Caco-2 (cell line): ENCODE data around the gene PRR33. TPM values are rescaled to one million over a fixed set of nuclear protein-coding genes. Genes with fewer than 3 reads are reported as not detected.
A peak's percentile ranks its signal among the peaks of the same experiment; 100 is the strongest.

Experiments
- BruUV-seq: library from RNA; stranded (reverse); fragments of 400-500 nt; replicated peaks from 2 replicates; lab custom pipeline; 2021; lab: Mats Ljungman, UMichigan
- CTCF ChIA-PET: fragments of 300-600 bp; sonication (Branson Sonifier 250); formaldehyde crosslinking; loops from one replicate; lab custom pipeline; 2022; ENCODE audit warnings: antibody characterized with exemption; lab: Charles Lee
- POLR2A ChIA-PET: fragments of 300-600 bp; sonication (Branson Sonifier 250); formaldehyde crosslinking; loops from one replicate; lab custom pipeline; 2022; ENCODE audit warnings: antibody characterized with exemption; lab: Charles Lee
- DNase-seq, 2 experiments: peaks; one replicate each; pipeline versions ENCODE4 v3.0.0 to v3.0.0-alpha.2; 2020 to 2022
- H3K27me3 ChIP-seq: replicated peaks from 2 replicates; pipeline ENCODE4 v1.6.0; 2011; ENCODE audit warnings: low read length; ENCODE audit not compliant: control insufficient read depth, insufficient read depth
- H3K36me3 ChIP-seq: 2 replicates; pipeline ENCODE4 v1.5.1; 2011; ENCODE audit warnings: low read length; ENCODE audit not compliant: control insufficient read depth, insufficient read depth
- H3K4me1 ChIP-seq: fragments of 250-450 bp; sonication (Bioruptor Pico); 2 replicates; pipeline ENCODE4 v1.5.1; 2020; ENCODE audit warnings: mild to moderate bottlenecking
- H3K4me3 ChIP-seq: 2 replicates; pipeline ENCODE4 v1.5.1; 2011; ENCODE audit warnings: low read depth, mild to moderate bottlenecking, control low read depth, low read length
- H3K9me3 ChIP-seq: fragments of 250-450 bp; sonication (Bioruptor Pico); 2 replicates; pipeline ENCODE4 v1.5.1; 2020; ENCODE audit warnings: mild to moderate bottlenecking, moderate library complexity
- H3K27ac Mint-ChIP-seq: one replicate; pipeline ENCODE4 v1.8.0; 2022; ENCODE audit warnings: mixed read lengths; ENCODE audit not compliant: unreplicated experiment
- H3K27me3 Mint-ChIP-seq: one replicate; pipeline ENCODE4 v1.8.0; 2022; ENCODE audit warnings: mixed read lengths; ENCODE audit not compliant: insufficient read depth, unreplicated experiment
- H3K36me3 Mint-ChIP-seq: one replicate; pipeline ENCODE4 v1.8.0; 2022; ENCODE audit warnings: mild to moderate bottlenecking, mixed read lengths; ENCODE audit not compliant: insufficient read depth, unreplicated experiment
- H3K4me1 Mint-ChIP-seq: one replicate; pipeline ENCODE4 v1.8.0; 2022; ENCODE audit warnings: low read depth, mixed read lengths; ENCODE audit not compliant: unreplicated experiment
- H3K4me3 Mint-ChIP-seq: one replicate; pipeline ENCODE4 v1.8.0; 2022; ENCODE audit warnings: mild to moderate bottlenecking, moderate library complexity, mixed read lengths; ENCODE audit not compliant: unreplicated experiment
- H3K9me3 Mint-ChIP-seq: one replicate; pipeline ENCODE4 v1.8.0; 2022; ENCODE audit warnings: mixed read lengths; ENCODE audit not compliant: unreplicated experiment
- intact Hi-C: fragments of 100-400 bp; cut with micrococcal nuclease; formaldehyde crosslinking; loops from one replicate; pipeline ENCODE4 v1.10.0; 2022; ENCODE audit not compliant: unreplicated experiment
- total RNA-seq: library from RNA; stranded (reverse); gene quantifications from 2 replicates; pipeline ENCODE4 v1.2.3, GENCODE V29; 2022
- TF ChIP-seq, protein P1 (sequence below), 2 experiments: fragments of 200-600 bp in 1 of 2; IDR thresholded peaks; 1 replicate in 1 of 2; 2 replicates in 1 of 2; pipeline versions ENCODE4 v1.5.1 to v1.8.0; 2011 to 2022; ENCODE audit warnings: antibody characterized with exemption in 1 of 2, control low read depth in 1 of 2, inconsistent platforms in 1 of 2, low read depth in 1 of 2, low read length in 1 of 2, mild to moderate bottlenecking in 1 of 2, moderate library complexity in 1 of 2; ENCODE audit not compliant: insufficient read depth in 1 of 2, severe bottlenecking in 1 of 2, unreplicated experiment in 1 of 2

Gene PRR33
- total RNA-seq, 1 experiment from 2014 or later, result not detected

- ChIA-PET POLR2A (no interaction called here), CTCF (interaction anchor here (0.6 to 0.7 kb wide), 2 partner anchors 282 to 341 kb away, joined by 3 read pairs; no protein-coding TSS in a partner anchor)
- no TSS peak for BruUV-seq
- Mint-ChIP-seq H3K27me3 (peaks cover 5% of the 10 kb centered on the region), H3K9me3 (no peaks in the 10 kb centered on the region), H3K36me3 (peaks cover 4% of the 10 kb centered on the region), H3K4me3 (no peak overlapping the region), H3K4me1 (peaks cover 8% of the 10 kb centered on the region), H3K27ac (no peak overlapping the region)
- H3K4me1 ChIP-seq, result no peaks in the 10 kb centered on the region; the same call in 1 of the 2 replicates
- no peaks in the 10 kb centered on the region for H3K9me3 ChIP-seq
- peak; percentile 1 to 29 for DNase-seq
- TF ChIP-seq, protein P1, sequence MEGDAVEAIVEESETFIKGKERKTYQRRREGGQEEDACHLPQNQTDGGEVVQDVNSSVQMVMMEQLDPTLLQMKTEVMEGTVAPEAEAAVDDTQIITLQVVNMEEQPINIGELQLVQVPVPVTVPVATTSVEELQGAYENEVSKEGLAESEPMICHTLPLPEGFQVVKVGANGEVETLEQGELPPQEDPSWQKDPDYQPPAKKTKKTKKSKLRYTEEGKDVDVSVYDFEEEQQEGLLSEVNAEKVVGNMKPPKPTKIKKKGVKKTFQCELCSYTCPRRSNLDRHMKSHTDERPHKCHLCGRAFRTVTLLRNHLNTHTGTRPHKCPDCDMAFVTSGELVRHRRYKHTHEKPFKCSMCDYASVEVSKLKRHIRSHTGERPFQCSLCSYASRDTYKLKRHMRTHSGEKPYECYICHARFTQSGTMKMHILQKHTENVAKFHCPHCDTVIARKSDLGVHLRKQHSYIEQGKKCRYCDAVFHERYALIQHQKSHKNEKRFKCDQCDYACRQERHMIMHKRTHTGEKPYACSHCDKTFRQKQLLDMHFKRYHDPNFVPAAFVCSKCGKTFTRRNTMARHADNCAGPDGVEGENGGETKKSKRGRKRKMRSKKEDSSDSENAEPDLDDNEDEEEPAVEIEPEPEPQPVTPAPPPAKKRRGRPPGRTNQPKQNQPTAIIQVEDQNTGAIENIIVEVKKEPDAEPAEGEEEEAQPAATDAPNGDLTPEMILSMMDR (IDR thresholded peaks at IDR 0.05; ENCODE audit: insufficient read depth in 1 of 2, low read depth in 1 of 2, low read length in 1 of 2, severe bottlenecking in 1 of 2, unreplicated experiment in 1 of 2), result no peak
- intact Hi-C loops, result no loop called here
- H3K4me3 ChIP-seq, result no peak overlapping the region
- H3K36me3 ChIP-seq, result no peaks in the 10 kb centered on the region
- H3K27me3 ChIP-seq, result no peaks in the 10 kb centered on the region
These were observed 44.5 kb upstream of the PRR33 start for GRCh38 chr11:1936072-1936780.

- no TSS peak for BruUV-seq
- CTCF ChIA-PET, result interaction anchor here (0.6 to 1.4 kb wide), 3 partner anchors 53 to 340 kb away, joined by 3 to 4 read pairs (median 3); no protein-coding TSS in a partner anchor
- H3K4me1 Mint-ChIP-seq, result peaks cover 8% of the 10 kb centered on the region
- peak; percentile 0 to 27 for DNase-seq
- TF ChIP-seq, protein P1 (IDR thresholded peaks at IDR 0.05; ENCODE audit: insufficient read depth in 1 of 2, low read depth in 1 of 2, low read length in 1 of 2, severe bottlenecking in 1 of 2, unreplicated experiment in 1 of 2), result no peak
- no peaks in the 10 kb centered on the region for H3K36me3 ChIP-seq
- no peak overlapping the region for H3K27ac Mint-ChIP-seq
- H3K27me3 Mint-ChIP-seq, result peaks cover 5% of the 10 kb centered on the region
- H3K4me3 ChIP-seq, result no peak overlapping the region
- peaks cover 4% of the 10 kb centered on the region for H3K36me3 Mint-ChIP-seq
- H3K4me3 Mint-ChIP-seq, result no peak overlapping the region
- H3K4me1 ChIP-seq, result no peaks in the 10 kb centered on the region; the same call in 1 of the 2 replicates
- H3K27me3 ChIP-seq, result no peaks in the 10 kb centered on the region
- no peaks in the 10 kb centered on the region for H3K9me3 Mint-ChIP-seq
- intact Hi-C loops, result no loop called here
- H3K9me3 ChIP-seq, result no peaks in the 10 kb centered on the region
- POLR2A ChIA-PET, result no interaction called here
These were observed 43.7 kb upstream of the PRR33 start for GRCh38 chr11:1935156-1936071.
